Measurements from ENCODE around the gene CTNND2.

CTNND2 gene

GRCh38 chr5:11607944-11608483 lies 296.2 kb downstream of the CTNND2 start:
- Histone ChIP-seq H3K27me3 (replicated peaks in 2 of 5; ENCODE audit: control insufficient read depth in 4 of 5, insufficient read depth in 5 of 5, low read length in 4 of 5) (no peaks in the 10 kb centered on the region), H3K27ac (ENCODE audit: insufficient read depth in 1 of 2, low read depth in 1 of 2, low read length in 2 of 2, poor library complexity in 1 of 2, severe bottlenecking in 2 of 2) (no peak overlapping the region), H3K4me3 (ENCODE audit: control insufficient read depth in 1 of 7, extremely low read depth in 1 of 7, insufficient read depth in 4 of 7, low read depth in 2 of 7, low read length in 6 of 7) (no peak overlapping the region), H3K36me3 (ENCODE audit: control insufficient read depth in 4 of 4, insufficient read depth in 4 of 4, low read length in 3 of 4) (no peaks in the 10 kb centered on the region), H3K9me3 (ENCODE audit: control extremely low read depth in 1 of 5, control insufficient read depth in 4 of 5, insufficient read depth in 2 of 5, low read depth in 1 of 5, low read length in 4 of 5) (no peaks in the 10 kb centered on the region), H3K4me1 (ENCODE audit: control extremely low read depth in 1 of 4, control insufficient read depth in 4 of 4, insufficient read depth in 4 of 4, low read length in 3 of 4) (peaks cover 0 to 5% (median 2%) of the 10 kb centered on the region in 4 experiments)
- DNase-seq: no peak
- ChIA-PET POLR2A (no interaction called here), CTCF (no interaction called here)

DNA sequence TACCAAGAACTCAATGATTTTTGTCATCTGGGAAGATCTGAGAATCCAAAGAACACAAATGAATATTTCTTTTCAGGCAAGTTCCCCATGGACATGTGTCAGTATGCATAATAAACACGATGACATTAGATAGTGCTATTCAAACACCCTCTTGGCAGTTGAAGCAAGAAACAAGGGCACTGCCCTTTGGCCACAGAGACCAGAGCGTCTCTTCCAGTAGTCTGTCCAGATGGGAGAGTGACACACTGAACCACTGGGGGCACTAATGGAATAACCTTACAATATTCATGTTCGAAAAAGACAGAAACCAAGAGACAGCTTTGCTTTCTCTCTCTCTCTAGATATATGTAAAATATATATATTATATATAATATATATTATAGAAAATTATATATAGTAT lies 301.9 kb downstream of the CTNND2 start:
- Histone ChIP-seq H3K9me3 (ENCODE audit: control extremely low read depth in 1 of 5, control insufficient read depth in 4 of 5, insufficient read depth in 2 of 5, low read depth in 1 of 5, low read length in 4 of 5) (no peaks in the 10 kb centered on the region), H3K27ac (ENCODE audit: insufficient read depth in 1 of 2, low read depth in 1 of 2, low read length in 2 of 2, poor library complexity in 1 of 2, severe bottlenecking in 2 of 2) (no peak overlapping the region), H3K27me3 (replicated peaks in 2 of 5; ENCODE audit: control insufficient read depth in 4 of 5, insufficient read depth in 5 of 5, low read length in 4 of 5) (no peaks in the 10 kb centered on the region), H3K4me3 (ENCODE audit: control insufficient read depth in 1 of 7, extremely low read depth in 1 of 7, insufficient read depth in 4 of 7, low read depth in 2 of 7, low read length in 6 of 7) (no peak overlapping the region), H3K36me3 (ENCODE audit: control insufficient read depth in 4 of 4, insufficient read depth in 4 of 4, low read length in 3 of 4) (no peaks in the 10 kb centered on the region), H3K4me1 (ENCODE audit: control extremely low read depth in 1 of 4, control insufficient read depth in 4 of 4, insufficient read depth in 4 of 4, low read length in 3 of 4) (no peaks in the 10 kb centered on the region)
- WGBS (ENCODE audit: insufficient coverage): 89% methylated on average over 2 of the region's 3 CpGs
- DNase-seq: no peak
- POLR2A ChIA-PET: no interaction called here
- CTCF ChIA-PET: interaction anchor here (0.6 kb wide), 1 partner anchor 249 kb away, joined by 3 read pairs; no protein-coding TSS in a partner anchor

GRCh38 chr5:11599499-11599898 lies 304.7 kb downstream of the CTNND2 start:
- no peaks in the 10 kb centered on the region for H3K4me1 ChIP-seq (ENCODE audit: control extremely low read depth in 1 of 4, control insufficient read depth in 4 of 4, insufficient read depth in 4 of 4, low read length in 3 of 4)
- DNase-seq: no peak
- H3K36me3 ChIP-seq (ENCODE audit: control insufficient read depth in 4 of 4, insufficient read depth in 4 of 4, low read length in 3 of 4): no peaks in the 10 kb centered on the region
- ChIA-PET POLR2A (no interaction called here), CTCF (no interaction called here)
- H3K4me3 ChIP-seq (ENCODE audit: control insufficient read depth in 1 of 7, extremely low read depth in 1 of 7, insufficient read depth in 4 of 7, low read depth in 2 of 7, low read length in 6 of 7): no peak overlapping the region
- no peaks in the 10 kb centered on the region for H3K27me3 ChIP-seq (replicated peaks in 2 of 5; ENCODE audit: control insufficient read depth in 4 of 5, insufficient read depth in 5 of 5, low read length in 4 of 5)
- no peak overlapping the region for H3K27ac ChIP-seq (ENCODE audit: insufficient read depth in 1 of 2, low read depth in 1 of 2, low read length in 2 of 2, poor library complexity in 1 of 2, severe bottlenecking in 2 of 2)
- H3K9me3 ChIP-seq (ENCODE audit: control extremely low read depth in 1 of 5, control insufficient read depth in 4 of 5, insufficient read depth in 2 of 5, low read depth in 1 of 5, low read length in 4 of 5): no peaks in the 10 kb centered on the region
- 98% methylated on average over 3 of the region's 5 CpGs for WGBS (ENCODE audit: insufficient coverage)

GRCh38 chr5:11596657-11597071 lies 307.6 kb downstream of the CTNND2 start:
- H3K36me3 ChIP-seq (ENCODE audit: control insufficient read depth in 4 of 4, insufficient read depth in 4 of 4, low read length in 3 of 4): no peaks in the 10 kb centered on the region
- WGBS (ENCODE audit: insufficient coverage): 100% methylated on average over 4 of the region's 5 CpGs
- ChIA-PET CTCF (no interaction called here), POLR2A (interaction anchor here (0.6 kb wide), 1 partner anchor 31 kb away, joined by 3 read pairs; no protein-coding TSS in a partner anchor)
- H3K9me3 ChIP-seq (ENCODE audit: control extremely low read depth in 1 of 5, control insufficient read depth in 4 of 5, insufficient read depth in 2 of 5, low read depth in 1 of 5, low read length in 4 of 5): no peaks in the 10 kb centered on the region
- no peak overlapping the region for H3K27ac ChIP-seq (ENCODE audit: insufficient read depth in 1 of 2, low read depth in 1 of 2, low read length in 2 of 2, poor library complexity in 1 of 2, severe bottlenecking in 2 of 2)
- no peaks in the 10 kb centered on the region for H3K4me1 ChIP-seq (ENCODE audit: control extremely low read depth in 1 of 4, control insufficient read depth in 4 of 4, insufficient read depth in 4 of 4, low read length in 3 of 4)
- no peak for DNase-seq
- no peaks in the 10 kb centered on the region for H3K27me3 ChIP-seq (replicated peaks in 2 of 5; ENCODE audit: control insufficient read depth in 4 of 5, insufficient read depth in 5 of 5, low read length in 4 of 5)
- no peak overlapping the region for H3K4me3 ChIP-seq (ENCODE audit: control insufficient read depth in 1 of 7, extremely low read depth in 1 of 7, insufficient read depth in 4 of 7, low read depth in 2 of 7, low read length in 6 of 7)

- H3K36me3 ChIP-seq (ENCODE audit: control insufficient read depth in 4 of 4, insufficient read depth in 4 of 4, low read length in 3 of 4): no peaks in the 10 kb centered on the region
- no peak overlapping the region for H3K4me3 ChIP-seq (ENCODE audit: control insufficient read depth in 1 of 7, extremely low read depth in 1 of 7, insufficient read depth in 4 of 7, low read depth in 2 of 7, low read length in 6 of 7)
- H3K27me3 ChIP-seq (replicated peaks in 2 of 5; ENCODE audit: control insufficient read depth in 4 of 5, insufficient read depth in 5 of 5, low read length in 4 of 5): no peaks in the 10 kb centered on the region
- H3K9me3 ChIP-seq (ENCODE audit: control extremely low read depth in 1 of 5, control insufficient read depth in 4 of 5, insufficient read depth in 2 of 5, low read depth in 1 of 5, low read length in 4 of 5): no peaks in the 10 kb centered on the region
- CTCF ChIA-PET: interaction anchor here (1.6 kb wide), 1 partner anchor 10 kb away, joined by 5 read pairs; no protein-coding TSS in a partner anchor
- no peak overlapping the region for H3K27ac ChIP-seq (ENCODE audit: insufficient read depth in 1 of 2, low read depth in 1 of 2, low read length in 2 of 2, poor library complexity in 1 of 2, severe bottlenecking in 2 of 2)
- H3K4me1 ChIP-seq (ENCODE audit: control extremely low read depth in 1 of 4, control insufficient read depth in 4 of 4, insufficient read depth in 4 of 4, low read length in 3 of 4): no peaks in the 10 kb centered on the region
- DNase-seq: peak in 2 of 3 donors; percentile 7 to 8
- POLR2A ChIA-PET: no interaction called here
- 100% methylated on average over 1 of the region's 1 CpG for WGBS (ENCODE audit: insufficient coverage)
Observed at GRCh38 chr5:11596185-11596584, 308.1 kb downstream of the CTNND2 start.

DNA sequence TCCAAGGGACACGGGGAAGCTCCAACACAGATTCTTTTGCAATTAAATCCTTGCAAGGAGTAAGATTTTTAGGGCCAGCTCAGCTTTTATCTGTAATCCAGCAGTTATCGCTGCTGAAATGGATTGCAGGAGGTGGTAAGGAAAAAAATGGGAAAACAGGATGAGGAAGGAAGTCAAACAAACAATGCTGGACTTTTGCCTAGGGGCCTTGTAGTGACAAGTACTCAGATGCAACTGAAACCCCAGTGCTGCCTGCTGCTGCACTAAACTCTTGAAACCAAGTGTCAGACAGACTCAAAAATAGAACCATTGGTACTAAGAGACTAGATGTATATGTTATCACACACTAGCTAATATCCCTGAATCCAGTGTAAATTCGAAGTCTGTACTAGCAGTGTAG lies 309.2 kb downstream of the CTNND2 start:
- H3K36me3 ChIP-seq (ENCODE audit: control insufficient read depth in 4 of 4, insufficient read depth in 4 of 4, low read length in 3 of 4): no peaks in the 10 kb centered on the region
- H3K27me3 ChIP-seq (replicated peaks in 2 of 5; ENCODE audit: control insufficient read depth in 4 of 5, insufficient read depth in 5 of 5, low read length in 4 of 5): no peaks in the 10 kb centered on the region
- H3K4me1 ChIP-seq (ENCODE audit: control extremely low read depth in 1 of 4, control insufficient read depth in 4 of 4, insufficient read depth in 4 of 4, low read length in 3 of 4): no peaks in the 10 kb centered on the region
- H3K4me3 ChIP-seq (ENCODE audit: control insufficient read depth in 1 of 7, extremely low read depth in 1 of 7, insufficient read depth in 4 of 7, low read depth in 2 of 7, low read length in 6 of 7): no peak overlapping the region
- whole genome bisulfite sequencing (ENCODE audit: insufficient coverage): 85% methylated on average over 2 of the region's 3 CpGs
- ChIA-PET POLR2A (no interaction called here), CTCF (interaction anchor here (1.1 to 1.6 kb wide), 2 partner anchors 11 to 520 kb away, joined by 3 to 5 read pairs; no protein-coding TSS in a partner anchor)
- no peak for DNase-seq
- H3K27ac ChIP-seq (ENCODE audit: insufficient read depth in 1 of 2, low read depth in 1 of 2, low read length in 2 of 2, poor library complexity in 1 of 2, severe bottlenecking in 2 of 2): no peak overlapping the region
- H3K9me3 ChIP-seq (ENCODE audit: control extremely low read depth in 1 of 5, control insufficient read depth in 4 of 5, insufficient read depth in 2 of 5, low read depth in 1 of 5, low read length in 4 of 5): no peaks in the 10 kb centered on the region

DNA sequence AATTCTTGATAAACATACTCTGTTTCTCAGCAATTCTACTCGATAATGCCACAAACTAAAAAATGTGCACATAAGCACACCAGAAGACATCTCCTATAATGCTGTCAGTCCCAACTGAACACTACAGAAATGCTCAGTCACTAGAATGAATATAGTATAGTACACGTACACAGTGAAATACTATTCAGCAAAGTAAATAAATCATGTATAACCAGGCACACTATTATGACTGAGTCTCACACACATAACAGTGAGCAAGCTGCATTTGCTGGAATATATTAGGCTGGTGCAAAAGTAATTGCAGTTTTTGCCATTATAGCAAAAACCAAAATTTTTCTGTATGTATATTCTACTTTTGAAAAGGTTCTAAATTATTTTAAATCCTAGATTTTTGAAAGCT lies 310.2 kb downstream of the CTNND2 start:
- no peaks in the 10 kb centered on the region for H3K36me3 ChIP-seq (ENCODE audit: control insufficient read depth in 4 of 4, insufficient read depth in 4 of 4, low read length in 3 of 4)
- no peak overlapping the region for H3K27ac ChIP-seq (ENCODE audit: insufficient read depth in 1 of 2, low read depth in 1 of 2, low read length in 2 of 2, poor library complexity in 1 of 2, severe bottlenecking in 2 of 2)
- no CpG with 5 or more reads among the region's 2 CpGs for WGBS (ENCODE audit: insufficient coverage)
- CTCF ChIA-PET: no interaction called here
- POLR2A ChIA-PET: no interaction called here
- no peaks in the 10 kb centered on the region for H3K9me3 ChIP-seq (ENCODE audit: control extremely low read depth in 1 of 5, control insufficient read depth in 4 of 5, insufficient read depth in 2 of 5, low read depth in 1 of 5, low read length in 4 of 5)
- no peaks in the 10 kb centered on the region for H3K4me1 ChIP-seq (ENCODE audit: control extremely low read depth in 1 of 4, control insufficient read depth in 4 of 4, insufficient read depth in 4 of 4, low read length in 3 of 4)
- H3K4me3 ChIP-seq (ENCODE audit: control insufficient read depth in 1 of 7, extremely low read depth in 1 of 7, insufficient read depth in 4 of 7, low read depth in 2 of 7, low read length in 6 of 7): no peak overlapping the region
- no peaks in the 10 kb centered on the region for H3K27me3 ChIP-seq (replicated peaks in 2 of 5; ENCODE audit: control insufficient read depth in 4 of 5, insufficient read depth in 5 of 5, low read length in 4 of 5)
- DNase-seq: no peak

Data from common myeloid progenitor, CD34-positive (primary cell).